Measurements from ENCODE around the gene BIK. TPM values are rescaled to one million over a fixed set of nuclear protein-coding genes. Genes with fewer than 3 reads are reported as not detected.
A peak's percentile ranks its signal among the peaks of the same experiment; 100 is the strongest.

Gene BIK
- total and polyA plus RNA-seq, 8 donors, result 0.78 to 3.1 (median 1.3) TPM

GRCh38 chr22:43177479-43177878 lies 66.9 kb downstream of the BIK start:
- ATAC-seq, result peak; percentile 59
- no peak overlapping the region for H3K27ac ChIP-seq
- H3K36me3 ChIP-seq, result peaks cover 0 to 88% of the 10 kb centered on the region in 2 donors
- no peaks in the 10 kb centered on the region for H3K4me1 ChIP-seq
- no peak overlapping the region for H3K4me3 ChIP-seq
- no peaks in the 10 kb centered on the region for H3K9me3 ChIP-seq
- DNase-seq, result peak in 1 of 4 donors; percentile 66
- no peak for TF ChIP-seq CTCF (IDR thresholded peaks at IDR 0.05)
- no peaks in the 10 kb centered on the region for H3K27me3 ChIP-seq
- intact Hi-C loops (cut with DNase I), result no loop called here

Other genes starting within 250 kb of the BIK start
- gene PACSIN2, start 95.6 kb upstream of the BIK start, total RNA-seq, result 100 to 1,000 TPM; 119 to 149 TPM
- 10 to 100 TPM; 63.4 to 66.9 (median 66.0) TPM for gene PACSIN2, start 95.6 kb upstream of the BIK start, polyA plus RNA-seq (ENCODE audit: insufficient read length in 6 of 6)
- gene TTLL1, start 21.4 kb upstream of the BIK start, total RNA-seq, result 1 to 10 TPM; 5.3 to 6.0 TPM
- gene TTLL1, start 21.4 kb upstream of the BIK start, polyA plus RNA-seq (ENCODE audit: insufficient read length in 6 of 6), result 10 to 100 TPM; 14.5 to 19.1 (median 17.0) TPM
- gene MCAT, start 32.6 kb downstream of the BIK start, total RNA-seq, result 10 to 100 TPM; 15.0 to 16.6 TPM
- 10 to 100 TPM; 12.2 to 16.2 (median 15.4) TPM for gene MCAT, start 32.6 kb downstream of the BIK start, polyA plus RNA-seq (ENCODE audit: insufficient read length in 6 of 6)
- gene TSPO, start 40.8 kb downstream of the BIK start, total RNA-seq, result 100 to 1,000 TPM; 195 to 276 TPM
- 10 to 100 TPM; 29.0 to 54.6 (median 40.4) TPM for gene TSPO, start 40.8 kb downstream of the BIK start, polyA plus RNA-seq (ENCODE audit: insufficient read length in 6 of 6)
- gene TTLL12, start 76.4 kb downstream of the BIK start, total RNA-seq, result 10 to 100 TPM; 26.4 to 42.1 TPM
- gene TTLL12, start 76.4 kb downstream of the BIK start, polyA plus RNA-seq (ENCODE audit: insufficient read length in 6 of 6), result 10 to 100 TPM; 18.3 to 33.3 (median 21.9) TPM
- gene SCUBE1, start 232.6 kb downstream of the BIK start, total RNA-seq, result 1 to 10 TPM; 4.6 to 5.0 TPM
- 1 to 10 TPM; 1.1 to 2.2 (median 1.6) TPM for gene SCUBE1, start 232.6 kb downstream of the BIK start, polyA plus RNA-seq (ENCODE audit: insufficient read length in 6 of 6)

Measured in left lung (tissue), 10 donors.